NCI-H146 treated with DMSO at 0.1 percent for 48 hours (cell line): ENCODE results near the gene CRYBA1.
A peak's percentile ranks its signal among the peaks of the same experiment; 100 is the strongest.

Experiments used
- DNase-seq: peaks from one replicate; lab custom pipeline; 2025; ENCODE audit not compliant: unreplicated experiment; lab: John Stamatoyannopoulos, UW

CRYBA1 gene

GRCh38 chr17:29278692-29279091 lies 32.0 kb downstream of the CRYBA1 start:
- DNase-seq, result no peak

DNA sequence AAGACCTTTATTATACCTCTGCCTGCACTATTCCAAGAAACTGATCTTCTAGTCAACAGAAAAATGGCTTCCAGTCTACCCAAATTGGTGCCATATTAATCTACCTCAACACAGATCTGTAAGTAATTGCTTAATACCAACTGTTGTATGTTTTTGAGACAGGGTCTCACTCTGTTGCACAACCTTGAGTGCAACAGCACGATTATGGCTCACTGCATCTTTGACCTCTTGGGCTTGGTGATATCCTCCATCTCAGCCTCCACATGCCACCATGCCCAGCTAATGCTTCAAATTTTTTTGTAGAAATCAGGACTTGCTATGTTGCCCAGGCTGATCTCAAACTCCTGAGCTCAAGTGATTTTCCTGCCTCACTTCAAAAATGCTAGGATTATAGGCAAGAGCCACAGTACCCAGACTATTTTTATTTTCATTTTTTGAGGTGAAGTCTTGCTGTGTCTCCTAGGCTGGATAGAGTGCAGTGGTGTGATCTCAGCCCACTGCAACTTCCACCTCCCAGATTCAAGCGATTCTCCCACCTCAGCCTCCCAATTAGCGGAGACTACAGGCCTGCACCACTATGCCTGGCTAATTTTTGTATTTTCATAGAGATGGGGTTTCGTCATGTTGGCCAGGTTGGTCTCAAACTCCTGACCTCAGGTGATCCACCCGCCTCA lies 32.9 kb downstream of the CRYBA1 start:
- DNase-seq, result no peak

- no peak for DNase-seq
Measured at GRCh38 chr17:29283496-29283895, 36.8 kb downstream of the CRYBA1 start.

DNA sequence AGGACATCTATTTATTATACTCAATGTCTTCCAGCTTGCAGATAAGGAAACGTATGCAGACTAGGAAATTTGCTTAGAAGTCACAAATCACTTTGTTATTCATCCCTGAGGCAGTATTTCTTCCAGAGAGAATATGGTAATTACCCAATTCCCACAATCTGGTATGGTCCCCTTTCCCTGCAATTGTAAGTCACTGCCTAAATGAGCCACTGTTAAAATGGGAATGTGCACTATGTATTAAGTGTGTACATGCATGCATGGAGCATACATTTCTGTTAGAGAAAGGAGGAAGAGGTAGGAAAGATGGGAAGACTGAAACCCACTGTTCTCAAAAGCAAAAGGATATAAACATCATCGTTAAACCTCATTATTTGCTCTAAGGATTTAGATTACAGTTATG lies 37.3 kb downstream of the CRYBA1 start:
- DNase-seq, result no peak

DNA sequence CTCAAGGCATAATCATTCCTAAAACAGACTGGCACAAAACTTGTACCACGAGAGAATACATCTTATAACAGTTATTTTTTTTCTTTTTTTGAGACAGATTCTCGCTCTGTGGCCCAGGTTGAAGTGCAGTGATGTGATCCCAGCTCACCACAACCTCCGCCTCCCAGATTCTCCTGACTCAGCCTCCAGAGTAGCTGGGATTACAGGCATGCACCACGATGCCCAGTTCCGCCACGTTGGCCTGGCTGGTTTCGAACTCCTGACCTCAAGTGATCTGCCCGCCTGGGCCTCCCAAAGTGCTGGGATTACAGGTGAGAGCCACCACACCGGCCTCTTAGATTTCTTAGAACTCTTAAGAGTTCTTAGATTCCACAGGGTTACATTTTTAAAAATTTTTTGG lies 43.2 kb downstream of the CRYBA1 start:
- no peak for DNase-seq

DNA sequence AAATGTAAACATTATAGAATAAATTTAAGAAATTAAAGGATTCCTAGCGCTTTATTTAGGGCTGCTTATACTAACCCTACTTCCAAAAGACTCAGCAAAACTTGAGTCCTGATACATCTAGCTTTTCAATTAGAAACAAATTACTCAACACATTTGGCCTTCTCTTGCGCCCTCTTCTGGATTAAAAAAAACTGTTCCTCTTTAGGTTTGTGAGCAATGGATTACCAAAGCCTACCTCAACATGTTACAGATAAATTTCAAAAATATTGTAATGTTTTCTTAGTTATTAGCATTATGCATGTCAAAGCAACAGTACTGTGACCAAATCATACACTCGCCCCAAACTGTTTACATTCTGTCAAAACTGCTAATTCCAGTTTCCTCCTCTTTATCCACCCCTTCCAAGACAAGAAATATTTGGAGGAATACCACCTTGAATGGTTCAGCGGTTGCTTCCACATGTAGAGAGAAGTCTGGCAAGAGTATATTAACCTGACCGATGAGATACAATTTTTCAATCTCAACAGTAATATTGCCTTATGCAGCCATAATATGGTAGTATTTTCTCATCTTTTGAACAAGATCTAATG lies 44.6 kb downstream of the CRYBA1 start:
- peak; percentile 24 for DNase-seq

- no peak for DNase-seq
Measured at GRCh38 chr17:29292071-29292991, 45.7 kb downstream of the CRYBA1 start.

GRCh38 chr17:29292992-29293889 lies 46.6 kb downstream of the CRYBA1 start:
- peak; percentile 10 for DNase-seq

- DNase-seq, result peak; percentile 96
Measured at GRCh38 chr17:29293890-29294579, 47.4 kb downstream of the CRYBA1 start, which contains the start of gene NUFIP2. Gene NUFIP2 (minus strand): TSS chr17:29294148. CDS start chr17:29294059, 89 bp downstream.

DNA sequence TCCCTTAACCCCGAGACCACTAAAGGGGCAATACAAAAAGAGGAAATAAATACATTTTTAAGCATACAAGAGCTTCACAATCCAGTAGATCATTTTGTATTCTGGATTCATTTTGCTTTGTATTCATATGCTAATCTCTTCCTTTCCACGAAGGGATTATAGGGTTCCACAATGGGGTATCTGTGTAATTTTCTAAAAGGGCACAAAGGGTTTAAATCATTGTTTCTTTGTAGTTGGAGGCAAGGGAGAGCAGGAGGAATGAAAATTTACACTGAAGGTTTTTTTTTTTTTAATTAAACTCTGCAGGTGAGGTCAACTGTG lies 47.9 kb downstream of the CRYBA1 start:
- peak; percentile 64 for DNase-seq

DNA sequence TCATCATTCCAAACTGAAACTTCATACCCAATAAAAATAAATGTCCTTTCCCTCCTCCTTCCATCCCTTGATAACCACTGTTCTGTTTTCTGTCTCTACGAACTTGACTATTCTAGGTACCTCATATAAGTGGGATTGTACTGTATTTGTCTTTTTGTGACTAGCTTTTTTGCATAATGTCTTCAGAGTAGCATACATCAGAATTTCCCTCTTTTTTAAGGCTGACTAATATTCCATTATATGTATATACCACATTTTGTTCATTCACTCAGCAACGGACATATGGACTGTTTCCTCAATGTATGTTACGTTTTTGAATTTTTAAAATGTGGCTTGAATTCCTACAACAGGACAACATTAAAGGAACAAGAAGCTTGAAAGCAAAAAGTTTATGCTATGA lies 48.8 kb downstream of the CRYBA1 start:
- no peak for DNase-seq

DNA sequence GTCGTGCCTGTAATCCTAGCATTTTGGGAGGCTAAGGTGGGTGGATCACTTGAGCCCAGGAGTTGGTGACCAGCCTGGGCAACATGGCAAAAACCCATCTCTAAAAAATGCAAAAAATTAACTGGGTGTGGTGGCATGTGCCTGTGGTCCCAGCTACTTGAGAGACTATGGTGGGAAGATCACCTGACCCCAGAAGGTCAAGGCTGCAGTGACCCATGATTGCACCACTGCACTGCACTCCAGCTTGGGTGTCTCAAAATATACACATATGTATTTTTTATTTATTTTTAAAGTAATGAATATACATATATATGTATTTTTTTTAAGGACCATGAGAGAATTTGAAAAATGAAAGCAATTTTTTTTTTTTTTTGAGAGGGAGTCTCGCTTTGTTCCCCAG lies 52.4 kb downstream of the CRYBA1 start:
- DNase-seq, result no peak

DNA sequence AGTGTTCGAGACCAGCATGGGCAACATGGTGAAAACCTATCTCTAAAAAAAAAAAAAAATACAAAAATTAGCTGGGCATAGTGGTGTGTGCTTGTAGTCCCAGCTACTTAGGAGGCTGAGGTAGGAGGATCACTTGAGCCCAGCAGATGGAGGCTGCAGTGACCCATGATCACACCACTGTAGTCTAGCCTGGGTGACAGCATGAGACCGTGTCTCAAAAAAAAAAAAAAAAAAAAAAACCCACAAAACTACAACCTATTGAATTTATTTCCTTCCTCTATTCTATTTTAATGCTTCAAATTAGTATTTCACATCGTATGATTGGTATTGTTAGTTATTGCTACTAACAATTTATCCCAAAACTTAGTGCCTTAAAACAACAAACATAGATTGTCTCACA lies 56.7 kb downstream of the CRYBA1 start:
- no peak for DNase-seq
